Colonic mucosa (tissue), 4 donors: ENCODE measurements around the gene SGK1. TPM values are rescaled to one million over a fixed set of nuclear protein-coding genes. Genes with fewer than 3 reads are reported as not detected.
"Not testable (repeated sequence)": the region's sequence is repeated elsewhere in the genome, so short reads cannot be mapped to it uniquely, and the experiment has no call there.

Experiments used
- DNase-seq: peaks from one replicate; pipeline ENCODE4 v3.0.0-alpha.2; 2020
- H3K27ac ChIP-seq: fragments of 200-600 bp; one replicate; pipeline ENCODE4 v1.8.0; 2021
- H3K27me3 ChIP-seq: fragments of 200-600 bp; one replicate; pipeline ENCODE4 v1.8.0; 2021
- H3K36me3 ChIP-seq: fragments of 200-600 bp; one replicate; pipeline ENCODE4 v1.8.0; 2021
- H3K4me1 ChIP-seq: fragments of 200-600 bp; one replicate; pipeline ENCODE4 v1.8.0; 2021; ENCODE audit warnings: mild to moderate bottlenecking
- H3K4me3 ChIP-seq: fragments of 200-600 bp; one replicate; pipeline ENCODE4 v1.8.0; 2021
- H3K9ac ChIP-seq, 2 donors: one replicate each; pipeline ENCODE4 v1.7.0; 2013; ENCODE audit warnings: control low read depth in 2 of 2, low read depth in 2 of 2, low read length in 2 of 2
- H3K9me3 ChIP-seq: fragments of 200-600 bp; one replicate; pipeline ENCODE4 v1.8.0; 2021
- CTCF ChIP-seq: fragments of 200-600 bp; IDR thresholded peaks from one replicate; pipeline ENCODE4 v1.8.0; 2022; ENCODE audit warnings: antibody characterized with exemption, mild to moderate bottlenecking
- intact Hi-C: fragments of 100-400 bp; cut with DNase I; formaldehyde crosslinking; loops from one replicate; pipeline ENCODE4 v1.14.1; 2022
- total RNA-seq, 2 donors: library from RNA; stranded (reverse); fragmentation: NEBNext Ultra II Directional in 1 of 2; extraction: Animal tissue kit (Norgen Biotek cat#: 25700) in 1 of 2; gene quantifications; one replicate each; pipeline ENCODE4 v1.2.1, GENCODE V29; 2021
- donor health status: healthy.
- donor health status: DM: no; HTN: no; CAD: no.
- donor health status: DM: no; HTN: no; CAD: no.

Gene SGK1
- total RNA-seq, 2 donors from 2014 or later, result 12.0 to 41.5 TPM

GRCh38 chr6:134308800-134309199 is 9.1 kb downstream of the SGK1 start:
- Histone ChIP-seq H3K4me3 (no peak overlapping the region), H3K27me3 (no peaks in the 10 kb centered on the region), H3K27ac (no peak overlapping the region), H3K36me3 (no peaks in the 10 kb centered on the region), H3K9ac (no peak overlapping the region), H3K9me3 (no peaks in the 10 kb centered on the region), H3K4me1 (no peaks in the 10 kb centered on the region)
- DNase-seq, result no peak
- intact Hi-C loops, result no loop called here
- TF ChIP-seq CTCF, result no peak

GRCh38 chr6:134307870-134308269 is 10.0 kb downstream of the SGK1 start:
- intact Hi-C loops, result no loop called here

GRCh38 chr6:134307075-134307474 is 10.8 kb downstream of the SGK1 start:
- H3K36me3 ChIP-seq, result no peaks in the 10 kb centered on the region
- intact Hi-C loops, result no loop called here
- H3K9ac ChIP-seq, result no peak overlapping the region
- no peaks in the 10 kb centered on the region for H3K9me3 ChIP-seq
- H3K4me3 ChIP-seq, result no peak overlapping the region
- no peak for DNase-seq
- H3K27ac ChIP-seq, result no peak overlapping the region
- no peaks in the 10 kb centered on the region for H3K27me3 ChIP-seq
- no peaks in the 10 kb centered on the region for H3K4me1 ChIP-seq
- TF ChIP-seq CTCF, result no peak

More at GRCh38 chr6:134307870-134308269, 10.0 kb downstream of the SGK1 start:
- no peak overlapping the region for H3K9ac ChIP-seq
- H3K36me3 ChIP-seq, result no peaks in the 10 kb centered on the region
- H3K9me3 ChIP-seq, result no peaks in the 10 kb centered on the region
- no peaks in the 10 kb centered on the region for H3K4me1 ChIP-seq
- DNase-seq, result no peak
- H3K27ac ChIP-seq, result no peak overlapping the region
- no peak overlapping the region for H3K4me3 ChIP-seq
- no peak for TF ChIP-seq CTCF
- H3K27me3 ChIP-seq, result no peaks in the 10 kb centered on the region

- DNase-seq, result not testable (repeated sequence)
Measured at GRCh38 chr6:134304381-134304780, 13.5 kb downstream of the SGK1 start.

GRCh38 chr6:134303891-134304290 is 14.0 kb downstream of the SGK1 start:
- H3K27ac ChIP-seq, result no peak overlapping the region
- H3K4me3 ChIP-seq, result no peak overlapping the region
- H3K4me1 ChIP-seq, result no peaks in the 10 kb centered on the region
- H3K27me3 ChIP-seq, result no peaks in the 10 kb centered on the region
- H3K9me3 ChIP-seq, result no peaks in the 10 kb centered on the region
- intact Hi-C loops, result no loop called here
- no peak overlapping the region for H3K9ac ChIP-seq
- H3K36me3 ChIP-seq, result no peaks in the 10 kb centered on the region
- TF ChIP-seq CTCF, result no peak
- no peak for DNase-seq

More at GRCh38 chr6:134304381-134304780, 13.5 kb downstream of the SGK1 start:
- H3K4me3 ChIP-seq, intact Hi-C loops, H3K9ac ChIP-seq, H3K27me3 ChIP-seq, H3K4me1 ChIP-seq, H3K36me3 ChIP-seq, H3K27ac ChIP-seq, H3K9me3 ChIP-seq: not testable (repeated sequence)

- H3K27ac ChIP-seq, result no peak overlapping the region
- H3K9ac ChIP-seq, result no peak overlapping the region
- no peak for DNase-seq
- no peaks in the 10 kb centered on the region for H3K9me3 ChIP-seq
- no peaks in the 10 kb centered on the region for H3K36me3 ChIP-seq
- no peak overlapping the region for H3K4me3 ChIP-seq
- no peak for TF ChIP-seq CTCF
- intact Hi-C loops, result no loop called here
- no peaks in the 10 kb centered on the region for H3K27me3 ChIP-seq
- no peaks in the 10 kb centered on the region for H3K4me1 ChIP-seq
Measured at GRCh38 chr6:134299236-134299635, 18.7 kb downstream of the SGK1 start.
